ENCODE measurements around the gene CFAP46.

The CFAP46 gene

DNA sequence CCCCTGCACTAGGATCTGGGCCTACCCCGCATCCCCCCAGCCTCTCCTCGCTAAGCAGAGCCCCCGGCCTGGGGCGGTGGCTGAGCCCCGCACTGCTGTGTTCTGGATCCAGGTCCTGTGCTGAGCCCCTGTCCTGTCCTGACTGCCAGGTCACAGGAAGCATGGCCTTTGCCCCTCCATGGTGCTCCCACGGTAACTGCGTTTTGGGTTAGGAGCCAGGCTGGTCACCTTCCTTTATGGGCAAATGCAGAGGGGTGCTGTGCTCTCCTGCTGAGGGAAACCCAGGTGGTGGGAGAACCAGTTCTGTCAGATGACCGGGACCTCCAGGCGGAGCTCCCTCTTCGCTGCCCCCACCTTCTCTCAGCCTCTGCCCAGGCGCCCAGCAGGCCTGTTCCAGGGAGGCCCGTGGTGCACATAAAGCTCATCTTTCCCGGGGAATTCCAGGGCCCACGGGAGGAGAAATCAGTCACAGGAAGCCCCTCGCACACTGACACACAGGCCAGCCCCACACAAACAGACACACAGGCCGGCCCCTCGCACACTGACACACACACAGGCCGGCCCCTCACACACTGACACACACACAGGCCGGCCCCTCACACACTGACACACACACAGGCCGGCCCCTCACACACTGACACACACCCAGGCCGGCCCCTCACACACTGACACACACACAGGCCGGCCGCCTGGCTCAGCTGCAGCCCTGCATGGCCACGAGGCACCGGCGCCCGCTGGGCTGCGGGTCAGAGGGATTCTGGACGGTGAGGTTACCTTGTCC lies 75.6 kb downstream of the CFAP46 start:
- TF ChIP-seq, protein P1, sequence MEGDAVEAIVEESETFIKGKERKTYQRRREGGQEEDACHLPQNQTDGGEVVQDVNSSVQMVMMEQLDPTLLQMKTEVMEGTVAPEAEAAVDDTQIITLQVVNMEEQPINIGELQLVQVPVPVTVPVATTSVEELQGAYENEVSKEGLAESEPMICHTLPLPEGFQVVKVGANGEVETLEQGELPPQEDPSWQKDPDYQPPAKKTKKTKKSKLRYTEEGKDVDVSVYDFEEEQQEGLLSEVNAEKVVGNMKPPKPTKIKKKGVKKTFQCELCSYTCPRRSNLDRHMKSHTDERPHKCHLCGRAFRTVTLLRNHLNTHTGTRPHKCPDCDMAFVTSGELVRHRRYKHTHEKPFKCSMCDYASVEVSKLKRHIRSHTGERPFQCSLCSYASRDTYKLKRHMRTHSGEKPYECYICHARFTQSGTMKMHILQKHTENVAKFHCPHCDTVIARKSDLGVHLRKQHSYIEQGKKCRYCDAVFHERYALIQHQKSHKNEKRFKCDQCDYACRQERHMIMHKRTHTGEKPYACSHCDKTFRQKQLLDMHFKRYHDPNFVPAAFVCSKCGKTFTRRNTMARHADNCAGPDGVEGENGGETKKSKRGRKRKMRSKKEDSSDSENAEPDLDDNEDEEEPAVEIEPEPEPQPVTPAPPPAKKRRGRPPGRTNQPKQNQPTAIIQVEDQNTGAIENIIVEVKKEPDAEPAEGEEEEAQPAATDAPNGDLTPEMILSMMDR (IDR thresholded peaks at IDR 0.05) = no peak
- no peak overlapping the region for H3K4me3 ChIP-seq
- no peak overlapping the region for H3K27ac ChIP-seq
- no peak for DNase-seq (ENCODE audit: low spot score)

- TF ChIP-seq, protein P1 (IDR thresholded peaks at IDR 0.05) = no peak
- DNase-seq (ENCODE audit: low spot score) = no peak
- no peak overlapping the region for H3K4me3 ChIP-seq
- no peak overlapping the region for H3K27ac ChIP-seq
These were observed 76.3 kb downstream of the CFAP46 start for GRCh38 chr10:132865851-132866600.

- no peak overlapping the region for H3K27ac ChIP-seq
- no peak for DNase-seq (ENCODE audit: low spot score)
- no peak overlapping the region for H3K4me3 ChIP-seq
- TF ChIP-seq, protein P1 (IDR thresholded peaks at IDR 0.05) = no peak
These were observed 77.2 kb downstream of the CFAP46 start for GRCh38 chr10:132865171-132865631.

- TF ChIP-seq, protein P1 (IDR thresholded peaks at IDR 0.05) = no peak
- DNase-seq (ENCODE audit: low spot score) = no peak
- Histone ChIP-seq H3K4me3 (no peak overlapping the region), H3K27ac (no peak overlapping the region)
These were observed 79.6 kb downstream of the CFAP46 start for GRCh38 chr10:132862485-132863420.

DNA sequence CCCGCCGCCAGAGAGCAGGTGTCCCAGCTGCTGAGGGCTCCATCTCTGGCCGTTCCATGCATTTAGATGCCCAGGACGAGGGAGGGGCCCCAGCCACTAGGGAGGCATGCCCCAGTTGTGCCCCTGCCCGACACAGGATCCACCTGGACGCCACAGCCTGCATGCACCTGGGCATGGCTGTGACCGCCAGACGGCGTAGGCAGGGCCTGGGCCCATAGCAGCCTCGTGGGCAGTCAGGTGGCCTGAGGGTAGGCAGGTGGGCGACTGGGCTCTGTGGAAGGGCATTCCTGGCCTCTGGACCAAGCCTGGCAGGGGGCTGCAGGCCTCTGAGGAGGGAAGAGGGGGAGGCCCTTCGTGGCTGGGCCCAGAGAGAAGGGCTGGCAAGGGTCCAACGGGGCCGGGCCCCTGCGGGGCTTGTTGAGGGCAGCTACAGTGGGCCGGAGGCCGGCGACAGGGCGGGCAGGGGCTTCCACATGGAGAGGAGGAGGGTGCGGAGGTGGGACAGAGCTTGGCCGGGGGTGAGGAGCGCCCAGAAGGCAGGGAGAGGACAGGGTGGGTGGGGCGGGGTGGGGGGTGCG lies 80.4 kb downstream of the CFAP46 start:
- DNase-seq (ENCODE audit: low spot score) = no peak
- TF ChIP-seq, protein P1 (IDR thresholded peaks at IDR 0.05) = no peak
- no peak overlapping the region for H3K27ac ChIP-seq
- no peak overlapping the region for H3K4me3 ChIP-seq

DNA sequence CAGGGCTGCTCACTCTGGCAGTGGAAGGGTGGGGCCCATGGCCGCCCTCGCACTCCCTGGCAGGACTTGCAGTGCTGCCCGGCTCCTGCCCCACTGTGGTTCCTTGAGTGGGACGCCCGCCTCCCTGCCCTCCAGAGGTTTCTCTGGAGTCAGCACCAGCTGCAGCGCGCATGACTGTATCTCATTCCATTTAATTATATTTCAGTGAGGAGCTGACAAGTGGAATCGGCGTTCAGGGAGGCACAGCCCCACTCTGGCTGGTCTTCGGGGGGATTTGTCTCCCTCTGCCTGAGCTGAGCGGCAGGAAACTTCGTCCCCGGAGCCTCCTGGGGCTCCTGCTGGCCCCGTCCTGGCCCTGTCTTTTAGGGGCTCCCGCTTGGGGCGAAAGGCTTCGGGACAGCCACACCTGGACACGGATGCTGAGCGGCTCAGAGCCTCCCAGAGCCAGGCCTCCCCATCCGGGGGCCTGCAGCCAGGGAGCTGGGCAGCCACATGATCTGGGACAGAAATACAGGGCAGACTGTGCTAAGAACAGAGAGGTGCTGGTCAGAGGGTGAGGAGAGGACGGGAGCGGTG lies 81.2 kb downstream of the CFAP46 start:
- Histone ChIP-seq H3K27ac (no peak overlapping the region), H3K4me3 (no peak overlapping the region)
- TF ChIP-seq, protein P1 (IDR thresholded peaks at IDR 0.05) = no peak
- no peak for DNase-seq (ENCODE audit: low spot score)

Measured in coronary artery (tissue), 2 donors.